A673 (cell line): ENCODE results near the gene ENTPD5.

Experiments used
- EZH2 ChIP-seq: fragments of 200-600 bp; sonication (generic); IDR thresholded peaks from 2 replicates; pipeline ENCODE4 v1.6.1; 2017; ENCODE audit warnings: borderline replicate concordance, low read depth, mild to moderate bottlenecking, mixed read lengths, antibody characterized with exemption, low read length; ENCODE audit not compliant: poor library complexity, severe bottlenecking
- TF ChIP-seq, protein P1 (sequence below): fragments of 300-800, 200-600 bp; sonication (generic); conservative IDR thresholded peaks from 2 replicates; pipeline ENCODE4 v1.5.1; 2017; ENCODE audit warnings: low read depth, mild to moderate bottlenecking, antibody characterized with exemption, low read length, moderate library complexity, mixed read lengths

DNA sequence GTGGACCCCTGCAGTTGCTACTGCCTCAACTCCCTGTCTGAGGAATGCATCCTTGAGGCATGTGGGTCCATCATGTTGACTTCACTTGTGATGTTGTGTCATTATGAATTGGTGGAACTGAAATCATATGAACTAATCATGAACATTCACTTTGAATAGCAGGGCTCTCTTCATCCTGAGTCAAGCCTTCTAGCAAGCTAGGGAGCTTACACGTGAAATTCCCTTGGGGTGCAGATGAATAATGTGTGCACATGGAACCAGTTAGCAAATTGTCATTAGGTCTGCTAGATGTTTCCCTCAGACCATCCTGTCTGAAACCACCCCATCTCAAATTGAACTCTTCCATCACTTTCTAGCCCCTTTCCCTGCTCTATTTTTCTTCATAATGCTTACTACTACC, 65.4 kb downstream of the ENTPD5 start:
- TF ChIP-seq, protein P1, sequence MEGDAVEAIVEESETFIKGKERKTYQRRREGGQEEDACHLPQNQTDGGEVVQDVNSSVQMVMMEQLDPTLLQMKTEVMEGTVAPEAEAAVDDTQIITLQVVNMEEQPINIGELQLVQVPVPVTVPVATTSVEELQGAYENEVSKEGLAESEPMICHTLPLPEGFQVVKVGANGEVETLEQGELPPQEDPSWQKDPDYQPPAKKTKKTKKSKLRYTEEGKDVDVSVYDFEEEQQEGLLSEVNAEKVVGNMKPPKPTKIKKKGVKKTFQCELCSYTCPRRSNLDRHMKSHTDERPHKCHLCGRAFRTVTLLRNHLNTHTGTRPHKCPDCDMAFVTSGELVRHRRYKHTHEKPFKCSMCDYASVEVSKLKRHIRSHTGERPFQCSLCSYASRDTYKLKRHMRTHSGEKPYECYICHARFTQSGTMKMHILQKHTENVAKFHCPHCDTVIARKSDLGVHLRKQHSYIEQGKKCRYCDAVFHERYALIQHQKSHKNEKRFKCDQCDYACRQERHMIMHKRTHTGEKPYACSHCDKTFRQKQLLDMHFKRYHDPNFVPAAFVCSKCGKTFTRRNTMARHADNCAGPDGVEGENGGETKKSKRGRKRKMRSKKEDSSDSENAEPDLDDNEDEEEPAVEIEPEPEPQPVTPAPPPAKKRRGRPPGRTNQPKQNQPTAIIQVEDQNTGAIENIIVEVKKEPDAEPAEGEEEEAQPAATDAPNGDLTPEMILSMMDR, result no peak
- TF ChIP-seq EZH2, result no peak
